Gastrocnemius medialis (tissue), 4 donors: ENCODE results near the gene ARMS2. TPM values are rescaled to one million over a fixed set of nuclear protein-coding genes. Genes with fewer than 3 reads are reported as not detected.

Source experiments
- ATAC-seq, 2 donors: fragments of 150-250 bp; one replicate each; pipeline ENCODE4 v1.9.1; 2016
- DNase-seq, 2 donors: peaks; one replicate each; pipeline ENCODE4 v3.0.0-alpha.2; 2019
- H3K27ac ChIP-seq, 4 donors: fragments of 200-600 bp; sonication (generic); 1 replicate in 1 of 4; 2 replicates in 3 of 4; pipeline ENCODE4 v1.5.1; 2016 to 2018; ENCODE audit warnings: mild to moderate bottlenecking in 2 of 4, moderate library complexity in 1 of 4
- H3K27me3 ChIP-seq, 3 donors: fragments of 200-600 bp; sonication (generic) in 2 of 3; 1 replicate in 1 of 3; 2 replicates in 2 of 3; pipeline versions ENCODE4 v1.5.1 to v1.6.0; 2016 to 2019; ENCODE audit warnings: mild to moderate bottlenecking in 1 of 3, moderate library complexity in 1 of 3
- H3K36me3 ChIP-seq, 2 donors: fragments of 200-600 bp; sonication (generic) in 1 of 2; one replicate each; pipeline ENCODE4 v1.5.1; 2017 to 2018
- H3K4me1 ChIP-seq, 2 donors: fragments of 200-600 bp; sonication (generic) in 1 of 2; one replicate each; pipeline ENCODE4 v1.5.1; 2016 to 2017; ENCODE audit warnings: mild to moderate bottlenecking in 2 of 2
- H3K4me3 ChIP-seq, 4 donors: fragments of 200-600 bp; sonication (generic) in 3 of 4; 1 replicate in 1 of 4; 2 replicates in 3 of 4; pipeline ENCODE4 v1.5.1; 2016 to 2019; ENCODE audit warnings: mild to moderate bottlenecking in 2 of 4
- H3K9me3 ChIP-seq, 3 donors: fragments of 200-600 bp; sonication (generic) in 2 of 3; 1 replicate in 1 of 3; 2 replicates in 2 of 3; pipeline ENCODE4 v1.5.1; 2016 to 2019
- POLR2A ChIP-seq, 2 donors: fragments of 450-650 bp; IDR thresholded peaks; one replicate each; pipeline ENCODE4 v1.6.1; 2017; ENCODE audit warnings: antibody characterized with exemption in 2 of 2, mild to moderate bottlenecking in 2 of 2, moderate library complexity in 2 of 2
- in situ Hi-C, 4 donors: fragments of 200-750 bp; cut with MboI; loops; one replicate each; pipeline versions ENCODE4 v1.15.0 to v1.8.0; 2017; ENCODE audit warnings: low sequenced_read_pairs in 4 of 4
- intact Hi-C: fragments of 100-400 bp; cut with DNase I; formaldehyde crosslinking; loops from one replicate; pipeline ENCODE4 v1.15.1; 2023; ENCODE audit warnings: low total_unique reads
- total RNA-seq, 4 donors: library from RNA; depleted of rRNA; stranded (reverse); fragments of >200 nt; gene quantifications; one replicate each; pipeline versions ENCODE4 v1.1.0 to v1.2.3, GENCODE V29; 2016
- TF ChIP-seq, protein P1 (sequence below), 5 experiments: fragments of 450-650 bp in 3 of 5; fragments of 200-600 bp in 2 of 5; sonication (generic) in 2 of 5; IDR thresholded peaks in 4 of 5; conservative IDR thresholded peaks in 1 of 5; 1 replicate in 4 of 5; 2 replicates in 1 of 5; pipeline ENCODE4 v1.5.1; 2016 to 2019; ENCODE audit warnings: antibody characterized with exemption in 5 of 5, mild to moderate bottlenecking in 3 of 5, moderate library complexity in 3 of 5

The ARMS2 gene
- total RNA-seq, 4 donors from 2014 or later = not detected

DNA sequence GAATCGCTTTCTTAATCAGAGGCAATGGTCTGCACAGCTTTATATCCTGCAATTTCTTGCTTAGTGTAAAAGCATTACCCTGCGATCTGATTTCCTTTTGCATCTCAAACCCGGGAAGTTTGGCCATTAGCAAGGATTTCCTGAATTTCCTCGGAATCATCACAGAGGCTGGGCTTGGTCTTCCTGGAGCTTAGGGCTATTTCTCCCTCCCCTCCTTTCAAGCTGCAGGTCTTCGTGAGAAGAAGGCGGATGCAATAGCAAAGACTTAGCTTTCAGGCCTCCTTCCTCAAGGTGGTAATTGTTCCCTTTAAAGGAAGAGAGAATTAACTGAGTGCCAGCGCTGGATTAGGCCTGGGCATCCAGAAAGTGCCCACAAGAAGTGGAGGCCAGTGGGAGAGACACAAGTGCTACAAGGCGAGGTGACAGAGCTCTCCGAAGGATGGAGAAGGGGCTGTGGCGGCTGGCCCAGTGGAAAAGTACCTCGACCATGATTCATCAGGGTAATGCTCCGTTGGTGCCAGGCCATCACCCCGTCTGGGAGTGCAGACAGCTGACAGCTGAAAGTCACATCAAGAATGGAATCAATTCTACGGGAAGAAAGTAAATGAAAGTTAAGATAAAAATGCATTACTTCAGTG is 4.0 kb upstream of the ARMS2 start:
- no peak for DNase-seq
- ATAC-seq = peak; percentile 21 to 29
- no peaks in the 10 kb centered on the region for H3K36me3 ChIP-seq
- in situ Hi-C loops = loop anchor here in 1 of 4 donors (10.0 kb wide), 1 partner anchor 114 kb away; the partner anchor contains the start of gene DMBT1
- TF ChIP-seq POLR2A (IDR thresholded peaks at IDR 0.05) = no peak
- TF ChIP-seq, protein P1, sequence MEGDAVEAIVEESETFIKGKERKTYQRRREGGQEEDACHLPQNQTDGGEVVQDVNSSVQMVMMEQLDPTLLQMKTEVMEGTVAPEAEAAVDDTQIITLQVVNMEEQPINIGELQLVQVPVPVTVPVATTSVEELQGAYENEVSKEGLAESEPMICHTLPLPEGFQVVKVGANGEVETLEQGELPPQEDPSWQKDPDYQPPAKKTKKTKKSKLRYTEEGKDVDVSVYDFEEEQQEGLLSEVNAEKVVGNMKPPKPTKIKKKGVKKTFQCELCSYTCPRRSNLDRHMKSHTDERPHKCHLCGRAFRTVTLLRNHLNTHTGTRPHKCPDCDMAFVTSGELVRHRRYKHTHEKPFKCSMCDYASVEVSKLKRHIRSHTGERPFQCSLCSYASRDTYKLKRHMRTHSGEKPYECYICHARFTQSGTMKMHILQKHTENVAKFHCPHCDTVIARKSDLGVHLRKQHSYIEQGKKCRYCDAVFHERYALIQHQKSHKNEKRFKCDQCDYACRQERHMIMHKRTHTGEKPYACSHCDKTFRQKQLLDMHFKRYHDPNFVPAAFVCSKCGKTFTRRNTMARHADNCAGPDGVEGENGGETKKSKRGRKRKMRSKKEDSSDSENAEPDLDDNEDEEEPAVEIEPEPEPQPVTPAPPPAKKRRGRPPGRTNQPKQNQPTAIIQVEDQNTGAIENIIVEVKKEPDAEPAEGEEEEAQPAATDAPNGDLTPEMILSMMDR (IDR thresholded peaks at IDR 0.05 in 4 of 5, conservative IDR thresholded peaks at IDR 0.05 in 1 of 5) = no peak
- no peak overlapping the region for H3K27ac ChIP-seq
- intact Hi-C loops = no loop called here
- no peak overlapping the region for H3K4me3 ChIP-seq
- H3K27me3 ChIP-seq = no peaks in the 10 kb centered on the region
- H3K4me1 ChIP-seq = peaks cover 25 to 27% of the 10 kb centered on the region in 2 donors
- no peaks in the 10 kb centered on the region for H3K9me3 ChIP-seq

DNA sequence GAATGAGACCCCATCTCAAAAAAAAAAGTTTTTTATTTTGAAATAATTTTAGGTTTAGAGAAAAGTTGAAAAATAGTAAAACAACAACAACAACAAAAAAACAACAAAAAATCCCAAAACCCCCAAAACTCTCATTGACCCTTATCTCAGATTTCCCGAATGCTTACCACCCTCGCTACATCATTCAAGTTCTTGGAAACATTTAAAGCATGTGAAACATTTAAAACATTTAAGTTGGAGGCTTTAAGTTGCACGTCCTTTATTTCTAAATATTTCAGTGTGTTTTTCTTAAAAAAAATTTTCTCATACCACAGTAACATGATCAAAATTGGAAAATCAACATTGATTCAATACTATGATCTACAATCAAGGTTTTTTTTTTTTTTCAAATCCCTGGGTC is 382 bp upstream of the ARMS2 start:
- DNase-seq (no peak), ATAC-seq (no peak)
- Histone ChIP-seq H3K27me3 (no peaks in the 10 kb centered on the region), H3K4me1 (peaks cover 3 to 19% of the 10 kb centered on the region in 2 donors), H3K36me3 (no peaks in the 10 kb centered on the region), H3K9me3 (no peaks in the 10 kb centered on the region), H3K27ac (no peak overlapping the region), H3K4me3 (no peak overlapping the region)
- TF ChIP-seq, protein P1 (IDR thresholded peaks at IDR 0.05 in 4 of 5, conservative IDR thresholded peaks at IDR 0.05 in 1 of 5) = no peak
- TF ChIP-seq POLR2A (IDR thresholded peaks at IDR 0.05) = no peak
- intact Hi-C loops = no loop called here
- in situ Hi-C loops = loop anchor here in 1 of 4 donors (10.0 kb wide), 1 partner anchor 111 kb away; the partner anchor contains the start of gene DMBT1

DNA sequence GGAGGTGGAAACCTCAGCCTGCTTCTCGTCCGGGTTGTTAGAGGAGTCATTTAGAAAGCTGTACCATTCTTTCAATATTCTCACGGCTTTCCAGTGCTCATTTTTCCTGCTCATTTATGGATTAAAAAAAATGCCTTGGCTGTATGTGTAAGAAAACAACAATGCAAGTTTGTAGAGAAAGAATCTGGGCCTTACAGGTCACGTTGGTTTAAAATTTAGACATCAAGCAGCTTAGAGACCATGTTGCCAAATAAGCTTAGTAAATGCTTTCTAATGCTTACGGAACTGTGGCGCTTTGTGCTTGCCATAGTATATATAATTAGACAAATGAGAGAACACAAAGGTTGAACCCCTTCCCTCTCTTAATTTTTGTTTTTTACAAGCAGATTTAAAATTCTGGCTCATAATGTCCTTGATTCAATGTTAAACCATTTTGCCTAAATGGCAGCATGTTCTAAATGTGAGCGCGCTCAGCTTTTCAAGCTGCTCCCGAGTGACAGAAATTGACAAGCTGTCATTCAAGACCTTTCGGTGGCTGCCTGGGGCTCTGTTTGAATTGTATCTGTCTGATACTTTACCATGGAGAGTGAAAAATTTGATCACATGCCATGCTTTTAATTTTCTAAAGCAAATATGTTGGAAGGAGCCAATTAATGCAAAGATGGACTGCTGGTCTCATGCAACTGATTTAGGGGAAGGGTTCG is 1.1 kb downstream of the ARMS2 start:
- no peak overlapping the region for H3K4me3 ChIP-seq
- no peak for ATAC-seq
- no peaks in the 10 kb centered on the region for H3K27me3 ChIP-seq
- TF ChIP-seq, protein P1 (IDR thresholded peaks at IDR 0.05 in 4 of 5, conservative IDR thresholded peaks at IDR 0.05 in 1 of 5) = no peak
- no peak for TF ChIP-seq POLR2A (IDR thresholded peaks at IDR 0.05)
- intact Hi-C loops = no loop called here
- in situ Hi-C loops = loop anchor here in 1 of 4 donors (10.0 kb wide), 1 partner anchor 109 kb away; the partner anchor contains the start of gene DMBT1
- H3K36me3 ChIP-seq = no peaks in the 10 kb centered on the region
- peaks cover 1 to 8% of the 10 kb centered on the region in 2 donors for H3K4me1 ChIP-seq
- DNase-seq = no peak
- H3K27ac ChIP-seq = no peak overlapping the region
- H3K9me3 ChIP-seq = no peaks in the 10 kb centered on the region

DNA sequence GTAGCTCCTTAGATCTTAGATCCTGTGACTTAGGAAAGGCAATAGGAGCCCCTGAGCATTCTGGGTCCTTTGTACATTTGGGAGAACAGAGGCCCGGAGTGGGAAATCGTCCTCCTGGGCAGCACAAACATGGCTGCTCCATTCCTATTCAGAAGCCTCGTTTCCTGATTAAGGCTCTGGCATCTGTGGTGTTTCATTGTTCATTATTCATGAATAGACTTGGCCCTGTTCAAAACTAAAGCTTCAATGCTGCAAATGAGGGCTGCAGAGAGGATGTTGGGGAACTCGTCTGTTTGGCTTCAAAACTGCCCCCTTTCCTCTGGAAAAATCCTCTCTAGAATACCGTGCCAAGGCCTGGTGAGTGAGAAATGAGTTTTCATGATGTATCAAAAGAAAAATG is 3.5 kb downstream of the ARMS2 start:
- no peak for ATAC-seq
- no peaks in the 10 kb centered on the region for H3K9me3 ChIP-seq
- H3K4me1 ChIP-seq = peaks cover 6 to 10% of the 10 kb centered on the region in 2 donors
- H3K27me3 ChIP-seq = no peaks in the 10 kb centered on the region
- no peak overlapping the region for H3K27ac ChIP-seq
- TF ChIP-seq, protein P1 (IDR thresholded peaks at IDR 0.05 in 4 of 5, conservative IDR thresholded peaks at IDR 0.05 in 1 of 5) = no peak
- TF ChIP-seq POLR2A (IDR thresholded peaks at IDR 0.05) = no peak
- no peak overlapping the region for H3K4me3 ChIP-seq
- H3K36me3 ChIP-seq = no peaks in the 10 kb centered on the region
- intact Hi-C loops (no loop called here), in situ Hi-C loops (loop anchor here in 1 of 4 donors (10.0 kb wide), 1 partner anchor 107 kb away; the partner anchor contains the start of gene DMBT1)
- no peak for DNase-seq
